Activated CD4-positive, alpha-beta T cell treated with anti-CD3 and anti-CD28 coated beads, Interleukin-2, amount 50 U/mL, for 1 hour (primary cell): ENCODE data around the gene PLCB1.

ENCODE experiments used
- DNase-seq: peaks from one replicate; pipeline ENCODE4 v3.0.0-alpha.2; 2020

PLCB1 gene

GRCh38 chr20:8670893-8671215 is 538.8 kb downstream of the PLCB1 start:
- no peak for DNase-seq

- DNase-seq: no peak
Measured at GRCh38 chr20:8671370-8671961, 539.4 kb downstream of the PLCB1 start.

DNA sequence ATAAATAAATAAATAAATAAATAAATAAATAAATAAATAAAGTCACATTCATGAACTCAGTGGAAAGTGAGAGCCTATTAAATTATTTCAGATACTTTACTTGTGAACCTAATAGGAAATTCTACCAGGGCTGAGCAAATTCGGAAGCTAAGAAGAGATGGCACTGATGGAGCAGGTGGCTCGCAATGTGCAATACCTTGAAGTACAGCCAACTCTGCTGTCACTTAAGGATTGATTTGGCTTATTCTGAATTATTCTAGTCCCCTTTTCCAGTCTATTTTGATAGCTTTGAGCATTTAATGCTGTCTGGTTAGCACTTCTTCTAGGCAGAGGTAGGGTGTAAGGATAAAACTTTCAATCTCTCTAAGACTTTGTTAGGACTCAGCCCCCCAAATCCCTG is 541.0 kb downstream of the PLCB1 start:
- no peak for DNase-seq

GRCh38 chr20:8675896-8676295 is 543.8 kb downstream of the PLCB1 start:
- DNase-seq: no peak

DNA sequence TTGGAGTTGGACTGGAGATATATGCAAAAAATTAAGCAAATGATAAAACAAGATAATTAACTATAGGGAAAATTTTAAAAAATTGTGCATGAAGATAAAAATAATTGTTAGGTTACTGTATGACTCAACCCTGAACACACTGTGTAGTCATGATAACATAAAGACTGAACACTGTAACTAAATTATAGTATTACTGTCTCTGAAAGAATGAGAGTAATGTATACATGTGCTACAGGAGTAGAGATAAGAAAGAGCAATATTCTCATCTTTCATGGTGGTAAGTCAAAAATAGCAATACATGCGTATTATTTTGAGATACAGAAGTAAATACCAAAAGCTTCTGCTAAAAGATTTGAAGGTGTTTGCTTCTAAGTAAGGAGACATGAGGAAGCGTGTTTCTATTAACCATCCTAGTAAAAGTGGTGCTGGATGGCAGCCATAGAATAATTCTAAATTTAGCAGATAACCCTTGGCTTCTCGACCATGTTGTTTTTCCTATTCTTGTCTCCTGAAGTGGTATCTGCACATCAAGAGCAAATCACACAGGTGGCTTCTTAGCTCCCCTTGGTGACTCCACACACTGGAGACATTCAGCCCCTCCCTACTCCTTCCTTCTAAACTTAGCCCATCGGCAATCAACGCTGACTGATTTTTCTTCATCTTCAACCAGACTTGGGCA is 546.2 kb downstream of the PLCB1 start:
- no peak for DNase-seq

DNA sequence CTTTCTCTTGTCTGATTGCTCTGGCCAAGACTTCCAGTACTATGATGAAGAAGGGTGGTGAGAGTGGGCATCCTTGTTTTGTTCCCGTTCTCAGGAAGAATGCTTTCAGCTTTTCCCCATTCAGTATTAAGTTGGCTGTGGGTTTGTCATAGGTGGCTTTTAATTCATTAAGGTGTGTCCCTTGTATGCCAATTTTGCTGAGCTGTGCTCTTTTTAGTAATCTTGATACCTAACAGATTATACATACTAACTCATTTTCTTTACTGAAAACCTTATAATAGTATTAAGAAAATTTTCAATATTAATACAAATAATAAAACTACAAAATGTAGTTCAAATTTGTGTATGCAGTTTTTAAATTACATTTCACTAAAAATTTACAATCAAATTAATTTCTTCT is 557.3 kb downstream of the PLCB1 start:
- DNase-seq: no peak

DNA sequence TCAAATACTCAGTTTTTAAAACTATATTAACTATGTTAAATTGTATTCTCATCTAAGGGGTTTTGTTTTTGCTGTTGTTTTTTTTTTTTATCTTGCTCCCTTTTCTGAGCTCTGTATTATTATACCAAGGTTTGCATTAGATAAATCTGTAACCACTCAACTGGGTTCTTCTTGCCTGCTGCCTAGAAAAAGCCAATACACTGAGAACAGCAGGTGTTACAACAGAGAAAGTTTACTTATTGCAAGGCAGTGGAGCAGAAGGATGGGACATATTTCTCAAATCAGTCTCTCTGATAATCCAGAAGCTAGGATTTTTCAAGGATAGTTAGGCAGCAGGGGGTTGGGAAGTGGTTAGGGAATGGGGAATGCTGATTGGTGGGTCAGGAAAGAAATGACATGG is 558.0 kb downstream of the PLCB1 start:
- no peak for DNase-seq

GRCh38 chr20:8693709-8694108 is 561.6 kb downstream of the PLCB1 start:
- DNase-seq: no peak

- no peak for DNase-seq
Measured at GRCh38 chr20:8700756-8701155, 568.7 kb downstream of the PLCB1 start.

- DNase-seq: no peak
Measured at GRCh38 chr20:8706961-8707700, 575.1 kb downstream of the PLCB1 start.

DNA sequence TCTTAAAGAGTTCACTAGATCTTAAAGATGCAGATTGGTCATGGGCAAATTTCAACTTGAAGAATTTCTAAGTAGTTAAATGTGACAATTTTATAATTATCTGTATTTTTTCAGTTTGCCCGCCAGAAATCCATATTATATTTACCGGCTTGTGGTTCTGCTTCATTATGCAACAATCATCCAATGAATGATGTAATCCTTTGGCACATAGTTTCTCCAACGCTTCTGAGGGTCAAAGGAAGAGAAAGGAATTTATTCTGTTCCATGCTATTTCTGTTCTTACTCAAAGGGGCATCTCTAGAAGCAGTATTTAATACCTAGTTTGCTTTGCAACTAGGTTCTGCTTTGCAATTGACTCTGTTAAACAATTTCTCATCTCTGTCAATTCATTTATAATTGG is 577.6 kb downstream of the PLCB1 start:
- DNase-seq: no peak

DNA sequence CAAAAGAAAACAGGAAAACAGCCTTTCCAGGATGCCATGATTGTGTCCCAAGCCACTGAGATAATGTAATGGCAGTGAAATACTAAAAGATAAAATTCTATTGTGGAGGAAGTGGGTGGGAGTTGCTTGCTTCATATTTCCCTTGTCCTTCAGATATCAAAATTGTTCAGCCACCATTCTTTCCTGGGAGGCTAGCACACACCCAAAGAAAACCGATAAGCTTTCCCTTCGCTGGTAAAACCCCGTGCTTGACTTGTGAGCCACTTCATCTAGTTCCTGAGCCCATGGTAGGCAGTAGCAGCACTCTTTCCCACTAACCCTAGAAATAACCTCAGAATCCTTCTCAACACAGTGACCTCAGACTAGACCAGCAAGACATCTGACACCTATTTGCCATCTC is 579.4 kb downstream of the PLCB1 start:
- DNase-seq: no peak

DNA sequence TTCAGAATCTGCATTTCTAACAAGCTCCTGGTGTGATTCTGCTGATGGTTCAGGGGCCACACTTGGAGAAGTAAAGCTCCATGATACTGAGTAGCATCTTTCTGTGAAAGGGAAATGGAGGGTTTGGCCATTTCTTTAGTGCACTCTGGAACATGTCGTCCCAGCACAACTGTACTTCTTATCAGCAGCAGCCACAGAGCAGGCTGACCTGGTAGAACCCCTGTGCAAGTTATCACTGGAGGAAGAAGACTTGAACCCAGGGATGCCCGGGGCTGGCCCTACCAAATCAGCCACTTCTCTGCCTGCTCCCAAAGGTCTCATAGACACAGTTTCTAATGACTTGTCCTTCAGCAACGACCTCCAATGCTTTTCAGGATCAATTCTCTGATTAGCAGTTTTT is 582.1 kb downstream of the PLCB1 start:
- no peak for DNase-seq

DNA sequence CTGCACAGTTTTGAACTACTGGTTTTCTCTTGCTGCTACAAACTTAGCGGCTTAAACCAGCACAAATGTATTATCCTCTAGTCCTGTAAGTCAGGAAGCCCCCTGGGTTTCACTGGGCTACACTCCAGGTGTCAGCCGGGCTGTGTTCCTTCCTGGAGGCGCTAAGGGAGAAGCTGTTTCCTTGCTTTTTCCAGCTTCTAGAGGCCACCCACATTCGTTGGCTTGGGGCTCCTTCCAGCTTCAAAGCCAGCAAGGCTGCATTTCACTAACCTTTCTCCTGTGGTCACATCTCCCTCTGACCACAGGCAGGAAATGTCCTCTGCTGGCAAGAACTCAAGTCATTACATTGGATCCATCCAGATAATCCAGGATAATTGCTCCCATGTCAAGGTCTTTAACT is 586.2 kb downstream of the PLCB1 start:
- DNase-seq: no peak

DNA sequence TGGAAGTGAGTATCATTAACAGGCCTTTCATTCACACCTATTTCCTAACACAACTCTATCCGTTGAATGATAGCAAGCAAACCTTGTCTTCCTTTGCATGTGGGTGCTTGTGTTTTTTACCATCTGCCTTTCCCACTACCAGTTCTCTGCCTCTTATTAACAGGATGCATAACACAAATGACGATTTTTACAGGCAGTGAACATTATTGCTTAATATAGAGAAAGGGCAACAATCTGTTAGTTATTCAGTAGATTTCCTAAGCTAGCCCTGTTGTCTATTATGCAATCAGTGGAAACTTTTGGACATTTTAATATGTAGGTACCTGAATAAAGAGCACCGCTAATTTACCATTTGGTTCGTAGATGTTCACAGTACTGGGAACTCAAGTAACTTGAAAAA is 588.0 kb downstream of the PLCB1 start:
- DNase-seq: no peak

DNA sequence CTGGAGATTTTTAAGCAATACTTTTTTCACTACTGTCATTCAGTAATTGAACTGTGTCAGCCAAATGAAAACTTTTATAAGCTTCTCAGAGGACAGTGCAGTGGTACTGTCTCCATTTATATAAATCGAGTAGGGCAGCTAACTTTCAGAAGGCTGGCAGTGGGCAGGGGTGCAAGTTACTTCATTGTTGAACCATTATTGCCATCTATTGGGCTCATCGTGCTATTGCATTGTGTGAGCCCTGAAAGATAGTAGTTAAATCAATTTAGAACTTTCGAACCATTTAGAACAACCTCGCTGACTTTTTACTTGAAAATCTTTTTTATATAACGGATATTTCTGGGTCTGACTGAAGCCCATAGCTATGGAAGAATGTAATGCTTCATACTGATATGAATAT is 589.0 kb downstream of the PLCB1 start:
- peak; percentile 1 for DNase-seq

DNA sequence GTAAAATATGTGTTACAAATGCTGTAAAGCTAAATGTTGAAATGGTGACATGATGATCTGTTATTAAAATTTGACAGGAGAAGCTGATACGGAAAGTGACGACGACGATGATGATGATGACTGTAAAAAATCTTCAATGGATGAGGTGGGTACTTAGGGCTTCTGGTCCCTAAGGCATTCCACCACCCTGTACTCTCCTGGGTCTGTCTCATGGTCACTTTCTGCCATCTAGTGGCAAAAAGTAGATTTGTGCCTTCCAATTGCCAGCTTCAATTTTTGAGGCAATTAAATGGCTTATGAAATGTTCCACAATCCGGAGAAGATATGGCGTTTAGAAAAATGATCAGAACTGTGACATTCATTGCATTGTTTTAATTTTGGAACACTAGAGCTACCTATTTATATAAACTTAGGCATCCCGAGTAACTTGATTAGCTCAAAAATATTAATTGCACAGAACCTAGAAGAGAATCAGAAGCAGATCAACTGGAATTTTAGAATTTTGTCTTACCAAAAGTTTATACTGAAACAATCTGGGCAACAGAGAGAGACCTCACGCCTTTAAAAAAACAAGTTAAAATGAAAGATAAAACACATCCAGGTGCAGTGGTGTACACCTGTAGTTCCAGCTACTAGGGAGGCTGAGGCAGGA is 590.3 kb downstream of the PLCB1 start:
- DNase-seq: peak; percentile 0

DNA sequence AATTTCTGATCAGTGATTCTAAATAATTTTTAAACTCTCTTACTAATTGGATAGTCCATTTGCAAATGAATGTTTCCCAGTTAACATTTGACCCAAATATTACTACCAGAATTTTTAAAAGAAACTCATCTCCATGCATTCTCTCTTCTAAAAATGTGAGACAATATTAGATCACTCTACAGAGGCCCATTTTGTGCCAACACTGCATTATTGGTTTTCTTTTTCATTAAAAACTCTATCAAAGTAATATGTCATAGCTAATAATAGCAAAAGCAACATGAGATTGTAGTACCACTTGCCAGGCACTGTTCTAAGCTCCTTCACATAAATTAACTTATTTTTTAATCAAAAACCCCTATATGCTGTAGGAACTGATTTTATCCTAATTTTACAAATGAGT is 591.2 kb downstream of the PLCB1 start:
- no peak for DNase-seq

- DNase-seq: no peak
Measured at GRCh38 chr20:8724884-8725283, 592.8 kb downstream of the PLCB1 start.

GRCh38 chr20:8726460-8726859 is 594.4 kb downstream of the PLCB1 start:
- no peak for DNase-seq

DNA sequence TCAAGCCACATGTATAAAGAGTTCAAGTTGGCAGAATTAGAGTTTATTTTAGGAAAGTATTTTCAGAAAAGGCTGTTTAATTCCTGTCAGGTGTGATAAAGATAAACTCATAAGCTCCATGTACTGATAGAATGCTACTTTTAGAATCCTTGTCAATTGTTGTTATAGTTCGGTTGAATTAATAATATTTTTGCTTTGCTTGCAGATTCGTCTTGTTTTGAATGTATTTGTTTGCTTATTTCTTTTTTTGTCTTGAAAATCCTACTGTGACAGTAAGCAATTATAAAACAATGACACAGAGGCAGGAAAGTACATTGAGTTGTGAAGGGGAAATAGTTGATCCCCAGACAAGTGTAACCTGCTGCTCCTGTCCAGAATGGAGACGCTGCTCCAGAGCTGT is 602.9 kb downstream of the PLCB1 start:
- no peak for DNase-seq

- no peak for DNase-seq
Measured at GRCh38 chr20:8735674-8736073, 603.6 kb downstream of the PLCB1 start.

GRCh38 chr20:8740265-8740664 is 608.2 kb downstream of the PLCB1 start:
- no peak for DNase-seq

DNA sequence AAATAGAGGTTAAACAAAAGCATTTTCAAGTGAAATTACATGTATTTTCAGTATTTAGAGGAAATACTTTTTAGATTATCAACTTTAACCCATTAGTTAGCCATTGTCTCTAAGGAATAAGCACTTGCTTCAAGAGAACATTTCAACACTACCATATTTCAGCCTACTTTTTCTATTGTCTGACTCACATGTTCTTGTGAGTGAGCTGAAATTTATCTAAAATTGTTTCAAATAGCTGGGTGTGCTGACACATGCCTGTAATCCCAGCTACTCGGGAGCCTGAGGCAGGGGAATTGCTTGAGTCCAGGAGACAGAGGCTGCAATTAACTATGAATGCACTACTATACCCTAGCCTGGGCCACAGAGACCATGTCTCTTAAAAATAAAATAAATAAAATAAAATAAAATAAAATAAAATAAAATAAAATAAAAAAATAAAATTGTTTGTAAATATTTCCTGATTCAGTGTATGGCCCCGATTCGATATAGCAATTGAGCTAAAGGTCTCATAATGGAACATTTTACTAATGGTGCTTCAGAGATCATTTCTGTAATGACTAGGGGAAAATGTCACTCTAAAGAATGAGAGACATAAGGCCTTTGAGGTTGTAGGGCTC is 612.3 kb downstream of the PLCB1 start:
- DNase-seq: no peak
